Esophagus (tissue), 2 donors: ENCODE results near the gene TXNIP. TPM values are rescaled to one million over a fixed set of nuclear protein-coding genes. Genes with fewer than 3 reads are reported as not detected.

Experiments
- H3K27ac ChIP-seq, 2 donors: one replicate each; pipeline ENCODE4 v1.5.1; 2013; ENCODE audit warnings: low read depth in 2 of 2, mild to moderate bottlenecking in 2 of 2, inconsistent platforms in 1 of 2, low read length in 1 of 2, moderate library complexity in 1 of 2
- H3K27me3 ChIP-seq, 2 donors: one replicate each; pipeline ENCODE4 v1.6.1; 2013; ENCODE audit warnings: low read length in 2 of 2, control low read depth in 1 of 2, mild to moderate bottlenecking in 1 of 2; ENCODE audit not compliant: insufficient read depth in 2 of 2, control insufficient read depth in 1 of 2
- H3K36me3 ChIP-seq, 2 donors: one replicate each; pipeline ENCODE4 v1.6.1; 2013; ENCODE audit warnings: low read length in 1 of 2; ENCODE audit not compliant: control insufficient read depth in 2 of 2, insufficient read depth in 2 of 2
- H3K4me1 ChIP-seq, 2 donors: one replicate each; pipeline ENCODE4 v1.6.1; 2013; ENCODE audit warnings: low read length in 1 of 2; ENCODE audit not compliant: control insufficient read depth in 2 of 2, insufficient read depth in 2 of 2
- H3K4me3 ChIP-seq, 2 donors: one replicate each; pipeline ENCODE4 v1.5.1; 2013; ENCODE audit warnings: low read length in 2 of 2, mild to moderate bottlenecking in 2 of 2, low read depth in 1 of 2, moderate library complexity in 1 of 2
- H3K9me3 ChIP-seq, 2 donors: one replicate each; pipeline ENCODE4 v1.6.1; 2013; ENCODE audit warnings: mild to moderate bottlenecking in 2 of 2, low read depth in 1 of 2, low read length in 1 of 2, moderate library complexity in 1 of 2; ENCODE audit not compliant: control insufficient read depth in 2 of 2, insufficient read depth in 1 of 2
- WGBS, 2 donors: extraction: QIAGEN DNeasy Blood & Tissue Kit; methylation state at CpG; one replicate each; pipeline ENCODE4 v1.1.7; 2013; 5-methylcytosine and 5-hydroxymethylcytosine counted together
- polyA plus RNA-seq, 2 donors: library from polyadenylated mRNA; stranded (reverse); fragments of 200-250 nt; gene quantifications; one replicate each; pipeline ENCODE4 v1.2.3, GENCODE V29; 2013
- donor health status: healthy with polysubstance abuse.
- donor health status: Bipolar disorder and iron deficiency.

TXNIP gene
- polyA plus RNA-seq, 2 donors = 77.5 to 235 TPM

GRCh38 chr1:145965119-145965744 lies 31.1 kb downstream of the TXNIP start:
- 0 to 1% methylated on average over 5 of the region's 5 CpGs for WGBS, 2 donors
- Histone ChIP-seq H3K9me3 (no peaks in the 10 kb centered on the region), H3K4me3 (peak overlapping the region; percentile 64 to 74), H3K27ac (peak overlapping the region; percentile 88 to 98), H3K27me3 (no peaks in the 10 kb centered on the region), H3K36me3 (peaks cover 0 to 3% of the 10 kb centered on the region in 2 donors), H3K4me1 (peaks cover 7 to 21% of the 10 kb centered on the region in 2 donors)

GRCh38 chr1:145964328-145965118 lies 31.9 kb downstream of the TXNIP start, which contains the start of the genes ANKRD34A and POLR3GL:
TSS of gene ANKRD34A (minus strand) at chr1:145964575. CDS start at chr1:145961759, 2,816 bp downstream.
TSS of gene POLR3GL (plus strand) at chr1:145964690. CDS start at chr1:145974866, 10,176 bp downstream.
- Histone ChIP-seq H3K4me1 (peaks cover 7 to 23% of the 10 kb centered on the region in 2 donors), H3K36me3 (peaks cover 0 to 3% of the 10 kb centered on the region in 2 donors), H3K27ac (peak within 1 kb of the TSS; percentile 88 to 98), H3K9me3 (no peaks in the 10 kb centered on the region), H3K27me3 (no peaks in the 10 kb centered on the region), H3K4me3 (peak within 1 kb of the TSS; percentile 64 to 74)
- WGBS, 2 donors = 0 to 1% methylated on average over 37 of the region's 37 CpGs

GRCh38 chr1:145963265-145964019 lies 32.9 kb downstream of the TXNIP start:
- H3K36me3 ChIP-seq = peaks cover 0 to 3% of the 10 kb centered on the region in 2 donors
- H3K4me3 ChIP-seq = peak overlapping the region; percentile 64 to 74
- no peaks in the 10 kb centered on the region for H3K9me3 ChIP-seq
- H3K27ac ChIP-seq = peak overlapping the region; percentile 87 to 98
- H3K4me1 ChIP-seq = peaks cover 7 to 23% of the 10 kb centered on the region in 2 donors
- WGBS, 2 donors = 37 to 39% methylated on average over 5 of the region's 5 CpGs
- no peaks in the 10 kb centered on the region for H3K27me3 ChIP-seq

GRCh38 chr1:145962157-145963102 lies 33.9 kb downstream of the TXNIP start:
- 4 to 5% methylated on average over 26 to 29 of the region's 36 CpGs for WGBS, 2 donors
- Histone ChIP-seq H3K27ac (peak overlapping the region; percentile 65 to 91), H3K27me3 (no peaks in the 10 kb centered on the region), H3K4me1 (peaks cover 7 to 23% of the 10 kb centered on the region in 2 donors), H3K9me3 (no peaks in the 10 kb centered on the region), H3K4me3 (peak overlapping the region; percentile 44 to 47), H3K36me3 (peaks cover 0 to under 1% of the 10 kb centered on the region in 2 donors)

GRCh38 chr1:145961425-145962156 lies 34.8 kb downstream of the TXNIP start:
- H3K27me3 ChIP-seq = no peaks in the 10 kb centered on the region
- 1% methylated on average over 57 of the region's 57 CpGs for WGBS, 2 donors
- no peaks in the 10 kb centered on the region for H3K36me3 ChIP-seq
- peak overlapping the region; percentile 44 to 47 for H3K4me3 ChIP-seq
- peaks cover 7 to 23% of the 10 kb centered on the region in 2 donors for H3K4me1 ChIP-seq
- peak overlapping the region; percentile 63 to 91 for H3K27ac ChIP-seq
- no peaks in the 10 kb centered on the region for H3K9me3 ChIP-seq

- peaks cover 7 to 23% of the 10 kb centered on the region in 2 donors for H3K4me1 ChIP-seq
- peak overlapping the region; percentile 63 to 91 for H3K27ac ChIP-seq
- no peaks in the 10 kb centered on the region for H3K9me3 ChIP-seq
- WGBS, 2 donors = 1% methylated on average over 22 of the region's 22 CpGs
- peak overlapping the region; percentile 44 to 47 for H3K4me3 ChIP-seq
- no peaks in the 10 kb centered on the region for H3K27me3 ChIP-seq
- no peaks in the 10 kb centered on the region for H3K36me3 ChIP-seq
Measured at GRCh38 chr1:145961109-145961424, 35.3 kb downstream of the TXNIP start.

- Histone ChIP-seq H3K9me3 (no peaks in the 10 kb centered on the region), H3K4me3 (peak overlapping the region; percentile 44 to 47), H3K27me3 (no peaks in the 10 kb centered on the region), H3K4me1 (peaks cover 7 to 23% of the 10 kb centered on the region in 2 donors), H3K27ac (peak overlapping the region; percentile 63 to 91), H3K36me3 (no peaks in the 10 kb centered on the region)
- WGBS, 2 donors = 1% methylated on average over 43 to 44 of the region's 44 CpGs
Measured at GRCh38 chr1:145960468-145961108, 35.8 kb downstream of the TXNIP start.

GRCh38 chr1:145959957-145960467 lies 36.4 kb downstream of the TXNIP start:
- WGBS, 2 donors = 11 to 16% methylated on average over 12 of the region's 12 CpGs
- no peaks in the 10 kb centered on the region for H3K27me3 ChIP-seq
- H3K4me1 ChIP-seq = peaks cover 7 to 23% of the 10 kb centered on the region in 2 donors
- H3K36me3 ChIP-seq = no peaks in the 10 kb centered on the region
- H3K4me3 ChIP-seq = peak overlapping the region; percentile 44 to 47
- no peaks in the 10 kb centered on the region for H3K9me3 ChIP-seq
- H3K27ac ChIP-seq = peak overlapping the region; percentile 63 to 91
